Adrenal gland (tissue), 5 donors: ENCODE measurements around the gene CCDC74B.
"Not testable (repeated sequence)": the region's sequence is repeated elsewhere in the genome, so short reads cannot be mapped to it uniquely, and the experiment has no call there.

Source experiments
- CTCF ChIP-seq, 6 experiments: fragments of 450-650 bp in 4 of 6; fragments of 200-600 bp in 2 of 6; sonication (generic) in 1 of 6; IDR thresholded peaks; 1 replicate in 5 of 6; 2 replicates in 1 of 6; pipeline versions ENCODE4 v1.5.1 to v1.8.0; 2016 to 2021; ENCODE audit warnings: antibody characterized with exemption in 6 of 6, mild to moderate bottlenecking in 2 of 6, moderate library complexity in 1 of 6
- POLR2A ChIP-seq, 2 donors: fragments of 450-650 bp; IDR thresholded peaks; one replicate each; pipeline ENCODE4 v1.6.1; 2017; ENCODE audit warnings: antibody characterized with exemption in 2 of 2, mild to moderate bottlenecking in 2 of 2, moderate library complexity in 1 of 2
- donor health status: DM: no; HTN: no; CAD: no.

DNA sequence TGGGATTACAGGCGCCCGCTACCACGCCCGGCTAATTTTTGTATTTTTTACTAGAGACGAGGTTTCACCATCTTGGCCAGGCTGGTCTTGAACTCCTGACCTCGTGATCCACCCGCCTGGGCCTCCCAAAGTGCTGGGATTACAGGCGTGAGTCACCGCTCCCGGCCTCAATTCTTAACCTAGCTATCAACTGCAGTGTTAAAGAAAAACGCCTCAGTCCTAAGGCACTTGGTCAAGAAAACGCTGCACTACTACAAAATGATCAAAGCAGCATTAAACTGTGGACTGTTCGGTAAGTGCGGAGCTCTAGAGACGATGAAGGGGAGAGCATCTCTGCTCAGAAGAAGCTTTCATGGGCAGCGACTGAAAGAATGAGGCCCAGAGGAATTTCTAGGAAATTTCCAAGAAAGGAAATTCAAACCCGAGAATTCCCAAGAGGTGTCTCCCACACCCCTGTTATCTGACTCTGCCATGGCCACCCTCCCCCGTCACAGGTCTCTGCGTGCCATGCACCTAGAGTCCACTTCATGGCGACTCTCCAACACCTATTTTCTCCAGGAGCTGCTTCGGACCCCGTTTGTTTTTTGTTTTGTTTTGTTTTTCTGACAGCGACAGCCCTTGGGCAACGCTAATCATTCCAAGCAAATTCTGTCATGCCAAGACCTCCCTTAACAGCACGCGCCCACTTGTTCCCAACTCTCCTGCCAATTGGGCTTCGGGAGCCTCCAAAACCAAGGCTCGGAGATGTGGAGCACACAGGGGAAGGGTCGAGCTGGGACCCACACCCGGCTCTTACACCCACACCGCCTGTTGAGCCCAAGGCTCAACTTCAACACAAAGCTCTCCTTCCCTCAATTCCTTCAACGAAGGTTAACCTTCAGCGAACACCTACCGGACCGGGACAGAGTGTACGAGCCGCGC, 35.8 kb upstream of the CCDC74B start:
- not testable (repeated sequence) for TF ChIP-seq POLR2A, CTCF (IDR thresholded peaks at IDR 0.05)
